HepG2 (cell line): ENCODE measurements around the gene HRG. TPM values are rescaled to one million over a fixed set of nuclear protein-coding genes. Genes with fewer than 3 reads are reported as not detected.

Experiments used
- CBX5 ChIP-seq: sonication (generic); formaldehyde crosslinking; IDR thresholded peaks from 2 replicates; pipeline ENCODE4 v1.4.0; 2020; ENCODE audit warnings: missing genetic modification reagents, borderline replicate concordance
- DBP ChIP-seq: sonication (generic); formaldehyde crosslinking; IDR thresholded peaks from 2 replicates; pipeline ENCODE4 v1.4.0; 2020; ENCODE audit warnings: missing genetic modification reagents; ENCODE audit errors: not compliant biosample characterization
- FOXA1 ChIP-seq, 2 experiments: fragments of 450-650 bp in 1 of 2; sonication (generic) in 1 of 2; formaldehyde crosslinking in 1 of 2; IDR thresholded peaks; 2 replicates each; pipeline versions ENCODE4 v1.4.0 to v1.6.1; 2016 to 2020; ENCODE audit warnings: missing genetic modification reagents in 1 of 2
- GZF1 ChIP-seq: sonication (generic); formaldehyde crosslinking; IDR thresholded peaks from 2 replicates; pipeline ENCODE4 v1.5.1; 2020; ENCODE audit warnings: mild to moderate bottlenecking, missing genetic modification reagents
- IRF1 ChIP-seq: sonication (generic); formaldehyde crosslinking; IDR thresholded peaks from 2 replicates; pipeline ENCODE4 v1.4.0; 2020; ENCODE audit warnings: low read depth, mild to moderate bottlenecking, missing genetic modification reagents
- KAT8 ChIP-seq: IDR thresholded peaks from 2 replicates; pipeline ENCODE4 v1.6.1; 2016; ENCODE audit warnings: missing genetic modification reagents, missing compliant biosample characterization
- MED1 ChIP-seq: sonication (generic); formaldehyde crosslinking; IDR thresholded peaks from 2 replicates; pipeline ENCODE4 v1.4.0; 2020; ENCODE audit warnings: missing genetic modification reagents
- MZF1 ChIP-seq: sonication (generic); formaldehyde crosslinking; IDR thresholded peaks from 2 replicates; pipeline ENCODE4 v1.8.1; 2023; ENCODE audit warnings: mild to moderate bottlenecking, missing genetic modification reagents, borderline replicate concordance
- PHF20 ChIP-seq: sonication (generic); formaldehyde crosslinking; IDR thresholded peaks from 2 replicates; pipeline ENCODE4 v1.5.0; 2020; ENCODE audit warnings: mild to moderate bottlenecking, missing genetic modification reagents
- SIX4 ChIP-seq: sonication (generic); formaldehyde crosslinking; IDR thresholded peaks from 2 replicates; pipeline ENCODE4 v1.4.0; 2020; ENCODE audit warnings: missing genetic modification reagents
- ZKSCAN1 ChIP-seq: fragments of 150-350 bp; IDR thresholded peaks from 2 replicates; pipeline ENCODE4 v1.6.1; 2014; ENCODE audit warnings: low read length
- ZMYM4 ChIP-seq: sonication (generic); formaldehyde crosslinking; IDR thresholded peaks from 2 replicates; pipeline ENCODE4 v1.8.1; 2023; ENCODE audit warnings: mild to moderate bottlenecking, missing genetic modification reagents
- ZNF235 ChIP-seq: sonication (generic); formaldehyde crosslinking; IDR thresholded peaks from 2 replicates; pipeline ENCODE4 v1.8.1; 2023; ENCODE audit warnings: mild to moderate bottlenecking, missing genetic modification reagents, borderline replicate concordance
- ZNF333 ChIP-seq: sonication (generic); formaldehyde crosslinking; IDR thresholded peaks from 2 replicates; pipeline ENCODE4 v1.4.0; 2020; ENCODE audit warnings: mild to moderate bottlenecking, missing genetic modification reagents, borderline replicate concordance
- ZNF431 ChIP-seq: sonication (generic); formaldehyde crosslinking; IDR thresholded peaks from 2 replicates; pipeline ENCODE4 v1.9.0; 2022; ENCODE audit warnings: missing genetic modification reagents, low read depth, mild to moderate bottlenecking, borderline replicate concordance
- ZNF503 ChIP-seq: sonication (generic); formaldehyde crosslinking; IDR thresholded peaks from 2 replicates; pipeline ENCODE4 v1.4.0; 2020; ENCODE audit warnings: missing genetic modification reagents
- ZNF513 ChIP-seq: sonication (generic); formaldehyde crosslinking; conservative IDR thresholded peaks from 2 replicates; pipeline ENCODE4 v1.5.0; 2020; ENCODE audit warnings: missing genetic modification reagents
- ZNF550 ChIP-seq: sonication (generic); formaldehyde crosslinking; IDR thresholded peaks from 2 replicates; pipeline ENCODE4 v1.4.0; 2020; ENCODE audit warnings: mild to moderate bottlenecking, missing genetic modification reagents, borderline replicate concordance
- polyA plus RNA-seq, 8 experiments: library from polyadenylated mRNA; depleted of rRNA in 3 of 8; stranded (reverse) in 7 of 8; unstranded in 1 of 8; fragments of >200 nt; fragmentation: Illumina TruSeq in 4 of 8; extraction: Trizol in 4 of 8; gene quantifications; 2 replicates each; pipeline versions ENCODE4 v1.2.1 to v1.2.3, GENCODE V29; 2011 to 2016; ENCODE audit warnings: low read depth in 4 of 8, missing spikeins in 1 of 8, mixed read lengths in 1 of 8; ENCODE audit not compliant: insufficient read depth in 1 of 8
- total RNA-seq, 5 experiments: library from RNA; depleted of rRNA; stranded (reverse); fragments of >200 nt; fragmentation: Illumina TruSeq; extraction: Trizol; gene quantifications; 2 replicates each; pipeline ENCODE4 v1.2.3, GENCODE V29; 2016; ENCODE audit warnings: low read depth in 1 of 5
- TF ChIP-seq, protein P1 (sequence below): sonication (generic); formaldehyde crosslinking; IDR thresholded peaks from 2 replicates; pipeline ENCODE4 v1.9.0; 2022; ENCODE audit warnings: low read depth, missing genetic modification reagents
- TF ChIP-seq, protein P2 (sequence below): sonication (generic); formaldehyde crosslinking; IDR thresholded peaks from 2 replicates; pipeline ENCODE4 v1.5.1; 2020; ENCODE audit warnings: missing genetic modification reagents, mild to moderate bottlenecking, borderline replicate concordance

HRG gene
- total and polyA plus RNA-seq, 2 of the 13 experiments (the other 11 are each of a cell fraction or from before 2014, with no cell fraction given), result 0.09 to 0.11 TPM

DNA sequence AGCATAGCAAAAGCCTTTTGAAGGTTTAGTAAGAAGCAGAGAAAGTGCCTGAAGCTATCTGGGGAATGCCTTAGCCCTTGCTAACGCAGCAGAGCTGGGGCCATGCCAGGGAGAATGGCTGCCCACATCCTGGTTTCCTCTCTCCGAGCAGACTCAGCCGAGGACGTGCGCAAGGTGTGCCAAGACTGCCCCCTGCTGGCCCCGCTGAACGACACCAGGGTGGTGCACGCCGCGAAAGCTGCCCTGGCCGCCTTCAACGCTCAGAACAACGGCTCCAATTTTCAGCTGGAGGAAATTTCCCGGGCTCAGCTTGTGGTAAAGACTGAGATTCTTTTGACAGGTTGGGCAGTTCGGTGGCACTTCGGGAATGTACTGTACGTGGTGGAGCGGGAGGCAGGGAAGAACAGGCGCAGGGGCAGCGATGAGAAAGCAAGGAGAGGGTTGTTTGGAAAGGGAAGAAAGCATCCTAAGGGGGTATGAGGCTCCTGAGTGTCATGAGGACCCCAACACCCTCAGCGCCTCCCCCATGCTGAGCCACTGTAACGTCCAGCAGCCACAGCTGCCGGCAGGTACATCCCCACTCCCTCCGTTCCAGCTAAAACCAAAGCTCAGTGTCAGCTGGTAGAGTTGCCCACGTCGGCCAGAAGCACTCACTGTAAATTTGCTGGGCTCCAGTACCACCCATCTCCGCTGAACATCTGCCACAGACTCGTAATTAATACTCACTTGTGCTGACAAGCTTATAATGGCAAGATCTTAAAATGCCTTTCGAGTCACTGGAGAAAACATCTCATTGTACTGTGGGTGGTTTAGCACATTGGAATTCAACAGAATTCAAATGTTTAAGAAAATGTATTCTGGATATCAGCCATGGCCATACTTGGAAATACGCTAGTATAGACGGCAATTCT is 48.5 kb upstream of the HRG start (continued):
- TF ChIP-seq, protein P1, sequence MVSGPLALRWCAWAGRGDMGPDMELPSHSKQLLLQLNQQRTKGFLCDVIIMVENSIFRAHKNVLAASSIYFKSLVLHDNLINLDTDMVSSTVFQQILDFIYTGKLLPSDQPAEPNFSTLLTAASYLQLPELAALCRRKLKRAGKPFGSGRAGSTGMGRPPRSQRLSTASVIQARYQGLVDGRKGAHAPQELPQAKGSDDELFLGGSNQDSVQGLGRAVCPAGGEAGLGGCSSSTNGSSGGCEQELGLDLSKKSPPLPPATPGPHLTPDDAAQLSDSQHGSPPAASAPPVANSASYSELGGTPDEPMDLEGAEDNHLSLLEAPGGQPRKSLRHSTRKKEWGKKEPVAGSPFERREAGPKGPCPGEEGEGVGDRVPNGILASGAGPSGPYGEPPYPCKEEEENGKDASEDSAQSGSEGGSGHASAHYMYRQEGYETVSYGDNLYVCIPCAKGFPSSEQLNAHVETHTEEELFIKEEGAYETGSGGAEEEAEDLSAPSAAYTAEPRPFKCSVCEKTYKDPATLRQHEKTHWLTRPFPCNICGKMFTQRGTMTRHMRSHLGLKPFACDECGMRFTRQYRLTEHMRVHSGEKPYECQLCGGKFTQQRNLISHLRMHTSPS (CRISPR knock-in tag), result 0 out of 2 replicates have a peak, but pooled peaks have one; percentile 50
- no peak for TF ChIP-seq FOXA1 (IDR thresholded peaks at IDR 0.05)
- TF ChIP-seq FOXA1 (CRISPR knock-in tag; IDR thresholded peaks at IDR 0.05), result no peak
- TF ChIP-seq IRF1, result no peak
- peak; percentile 60; the same call in 1 of the 2 replicates for TF ChIP-seq CBX5 (CRISPR knock-in tag)
- peak; percentile 57 for TF ChIP-seq ZMYM4 (CRISPR knock-in tag)
- peak; percentile 47 for TF ChIP-seq MED1
- TF ChIP-seq GZF1 (CRISPR knock-in tag), result 0 out of 2 replicates have a peak, but pooled peaks have one; percentile 14
- TF ChIP-seq DBP, result no peak
- TF ChIP-seq ZNF431 (CRISPR knock-in tag), result 0 out of 2 replicates have a peak, but pooled peaks have one; percentile 64
- TF ChIP-seq ZKSCAN1, result no peak
- TF ChIP-seq MZF1 (CRISPR knock-in tag), result no peak
- TF ChIP-seq SIX4 (CRISPR knock-in tag), result 0 out of 2 replicates have a peak, but pooled peaks have one; percentile 19
- TF ChIP-seq, protein P2, sequence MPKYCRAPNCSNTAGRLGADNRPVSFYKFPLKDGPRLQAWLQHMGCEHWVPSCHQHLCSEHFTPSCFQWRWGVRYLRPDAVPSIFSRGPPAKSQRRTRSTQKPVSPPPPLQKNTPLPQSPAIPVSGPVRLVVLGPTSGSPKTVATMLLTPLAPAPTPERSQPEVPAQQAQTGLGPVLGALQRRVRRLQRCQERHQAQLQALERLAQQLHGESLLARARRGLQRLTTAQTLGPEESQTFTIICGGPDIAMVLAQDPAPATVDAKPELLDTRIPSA (CRISPR knock-in tag), result no peak
- TF ChIP-seq ZNF513, result no peak
- TF ChIP-seq ZNF550 (CRISPR knock-in tag), result no peak
- TF ChIP-seq ZNF333, result 0 out of 2 replicates have a peak, but pooled peaks have one; percentile 42
- TF ChIP-seq PHF20 (CRISPR knock-in tag), result no peak
- TF ChIP-seq KAT8, result peak; percentile 43; the same call in 1 of the 2 replicates
- no peak for TF ChIP-seq ZNF235
- no peak for TF ChIP-seq ZNF503 (CRISPR knock-in tag)
